Stimulated activated CD4-positive, alpha-beta T cell treated with anti-CD3 and anti-CD28 coated beads, Interleukin-12 subunit alpha, Interleukin-12 subunit beta, amount 100 ng/mL, for 4 hours (primary cell): Measurements from ENCODE around the gene BLOC1S2.
A peak's percentile ranks its signal among the peaks of the same experiment; 100 is the strongest.
"Not testable (repeated sequence)": the region's sequence is repeated elsewhere in the genome, so short reads cannot be mapped to it uniquely, and the experiment has no call there.

ENCODE experiments used
- DNase-seq: peaks from one replicate; pipeline ENCODE4 v3.0.0-alpha.2; 2020

BLOC1S2 gene

DNA sequence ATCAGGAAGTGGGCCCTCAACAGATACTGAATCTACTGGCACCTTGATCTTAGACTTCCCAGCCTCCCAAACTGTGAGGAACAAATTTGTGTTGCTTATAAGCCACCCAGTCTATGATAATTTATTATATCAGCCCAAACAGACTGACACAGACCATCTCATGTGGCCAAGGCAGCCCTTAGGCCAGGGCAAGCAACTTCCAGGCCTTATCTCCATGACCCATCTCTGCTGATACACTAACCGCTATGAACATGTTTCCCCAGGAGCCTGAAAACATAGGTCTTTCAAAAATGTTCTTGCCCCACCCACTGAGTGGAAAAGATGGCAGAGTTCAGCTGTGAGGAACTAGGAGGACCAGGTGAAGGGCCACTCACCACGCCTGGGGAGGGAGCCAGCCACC, 3.2 kb upstream of the BLOC1S2 start:
- no peak for DNase-seq

DNA sequence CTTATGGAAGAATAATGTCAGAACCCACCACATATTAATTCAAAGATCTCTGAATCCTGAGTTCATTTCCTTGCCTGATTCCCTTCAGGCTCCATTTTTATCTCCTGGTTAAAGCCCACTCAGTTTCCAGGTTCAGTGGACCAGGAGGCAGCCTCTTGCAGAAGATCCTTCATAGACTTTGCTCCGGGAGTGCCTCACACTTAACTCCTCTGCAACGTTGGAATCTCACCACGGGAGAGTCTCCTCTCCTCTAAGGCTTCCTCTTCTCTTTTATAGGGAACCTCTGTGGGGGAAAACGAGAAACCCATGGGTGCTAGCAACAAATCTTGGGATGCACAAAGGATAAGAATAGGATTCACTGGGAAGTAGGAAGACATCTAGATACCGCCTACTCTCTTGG, 1.7 kb upstream of the BLOC1S2 start:
- no peak for DNase-seq

DNA sequence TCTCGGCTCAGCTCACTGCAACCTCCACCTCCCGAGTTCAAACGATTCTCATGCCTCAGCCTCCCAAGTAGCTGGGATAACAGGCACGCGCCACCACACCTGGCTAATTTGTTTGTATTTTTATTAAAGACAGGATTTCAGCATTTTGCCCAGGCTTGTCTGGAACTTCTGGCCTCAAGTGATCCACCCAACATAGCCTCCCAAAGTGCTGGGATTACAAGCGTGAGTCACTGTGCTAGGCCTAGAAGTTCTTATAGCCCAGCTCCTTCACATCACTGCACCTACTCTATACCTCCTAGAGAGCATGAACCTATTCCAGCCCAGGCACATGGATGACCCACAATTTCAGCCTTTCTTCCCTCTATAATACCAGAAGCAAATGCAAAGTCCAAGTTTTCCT, 1.3 kb upstream of the BLOC1S2 start:
- no peak for DNase-seq

DNA sequence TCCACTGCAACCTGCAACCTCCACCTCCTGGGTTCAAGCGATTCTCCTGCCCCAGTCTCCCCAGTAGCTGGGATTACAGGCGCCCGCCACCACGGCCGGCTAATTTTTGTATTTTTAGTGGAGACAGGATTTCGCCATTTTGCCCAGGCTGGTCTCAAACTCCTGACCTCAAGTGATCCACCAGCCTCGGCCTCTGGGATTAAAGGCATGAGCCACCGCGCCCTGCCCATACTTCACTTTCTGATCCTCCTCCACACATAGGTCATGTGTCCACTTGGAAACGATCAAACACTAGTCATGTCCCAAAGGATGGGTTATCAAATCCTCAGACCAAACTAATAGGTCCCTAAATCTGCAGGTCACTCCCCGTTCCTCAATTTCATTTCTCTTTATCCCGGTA, 1.2 kb downstream of the BLOC1S2 start:
- DNase-seq = not testable (repeated sequence)

DNA sequence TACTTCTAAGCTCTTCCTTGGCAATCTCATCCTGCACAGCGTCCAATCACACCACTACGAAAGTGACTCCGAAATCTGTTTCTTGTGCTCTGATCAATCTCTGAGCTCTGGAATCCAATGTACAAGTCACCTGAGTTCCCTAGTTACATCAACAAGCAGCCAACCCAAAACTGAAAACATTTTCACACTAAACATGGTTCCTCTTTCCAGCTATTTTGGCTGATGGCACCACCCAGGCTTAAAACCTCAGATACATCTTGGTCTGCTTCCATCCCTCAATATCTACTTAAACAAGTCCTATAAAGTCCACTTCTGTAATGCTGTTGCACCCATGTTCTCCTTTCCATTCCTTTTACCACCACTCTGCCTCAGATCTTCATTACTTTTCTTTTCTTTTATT, 3.6 kb downstream of the BLOC1S2 start:
- DNase-seq = no peak

DNA sequence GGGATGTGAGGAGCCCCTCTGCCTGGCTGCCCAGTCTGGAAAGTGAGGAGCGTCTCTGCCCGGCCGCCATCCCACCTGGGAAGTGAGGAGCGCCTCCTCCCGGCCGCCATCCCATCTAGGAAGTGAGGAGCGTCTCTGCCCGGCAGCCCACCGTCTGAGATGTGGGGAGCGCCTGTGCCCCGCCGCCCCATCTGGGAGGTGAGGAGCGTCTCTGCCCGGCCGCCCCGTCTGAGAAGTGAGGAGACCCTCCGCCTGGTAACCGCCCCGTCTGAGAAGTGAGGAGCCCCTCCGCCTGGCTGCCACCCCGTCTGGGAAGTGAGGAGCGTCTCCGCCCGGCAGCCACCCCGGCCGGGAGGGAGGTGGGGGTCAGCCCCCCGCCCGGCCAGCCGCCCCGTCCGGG, 9.5 kb downstream of the BLOC1S2 start:
- not testable (repeated sequence) for DNase-seq

DNA sequence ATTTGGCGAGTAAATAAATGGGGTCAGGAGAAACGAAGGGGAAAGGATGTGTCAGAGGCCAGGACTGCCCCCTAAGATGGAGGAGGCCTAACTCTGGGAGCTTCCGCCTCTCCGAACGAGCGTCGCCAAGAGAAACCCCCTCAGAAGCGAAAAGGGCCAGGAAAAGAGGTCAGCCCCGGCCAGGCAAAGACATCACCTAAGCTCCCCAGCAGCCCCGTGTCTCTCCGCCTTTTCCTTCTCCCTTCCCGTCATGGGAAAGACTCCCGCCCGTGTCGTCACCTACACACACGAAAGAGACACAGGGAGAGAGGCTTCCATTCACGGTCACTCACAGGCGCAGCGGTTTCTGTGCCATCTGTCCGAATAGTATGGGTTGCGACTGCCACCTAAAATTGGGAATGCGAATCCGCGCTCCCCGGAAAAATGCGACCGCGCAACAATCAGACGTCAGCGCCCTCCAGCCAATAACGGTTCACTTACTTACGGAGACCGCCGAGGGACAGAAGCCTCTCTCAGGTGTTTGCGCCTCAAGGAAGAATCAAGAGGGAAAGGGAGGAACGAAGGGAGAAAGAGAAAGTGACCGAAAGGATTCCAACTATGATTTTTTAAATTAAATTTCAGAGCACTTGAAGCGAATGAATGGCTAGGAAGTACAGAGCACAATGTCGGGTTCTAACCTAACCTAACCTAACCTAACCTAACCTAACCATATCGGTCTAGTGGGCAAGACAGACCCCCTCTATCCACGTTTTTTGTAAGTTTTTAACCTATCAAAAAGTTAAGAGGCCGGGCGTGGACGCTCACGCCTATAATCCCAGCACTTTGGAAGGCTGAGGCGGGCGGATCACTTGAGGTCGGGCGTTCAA, 19.0 kb downstream of the BLOC1S2 start, which contains the start of gene CWF19L1:
Gene CWF19L1 (minus strand): TSS at position 400 of the 866 bp plus-strand sequence. CDS start 45 bp downstream, at position 355.
- DNase-seq = peak; percentile 71

DNA sequence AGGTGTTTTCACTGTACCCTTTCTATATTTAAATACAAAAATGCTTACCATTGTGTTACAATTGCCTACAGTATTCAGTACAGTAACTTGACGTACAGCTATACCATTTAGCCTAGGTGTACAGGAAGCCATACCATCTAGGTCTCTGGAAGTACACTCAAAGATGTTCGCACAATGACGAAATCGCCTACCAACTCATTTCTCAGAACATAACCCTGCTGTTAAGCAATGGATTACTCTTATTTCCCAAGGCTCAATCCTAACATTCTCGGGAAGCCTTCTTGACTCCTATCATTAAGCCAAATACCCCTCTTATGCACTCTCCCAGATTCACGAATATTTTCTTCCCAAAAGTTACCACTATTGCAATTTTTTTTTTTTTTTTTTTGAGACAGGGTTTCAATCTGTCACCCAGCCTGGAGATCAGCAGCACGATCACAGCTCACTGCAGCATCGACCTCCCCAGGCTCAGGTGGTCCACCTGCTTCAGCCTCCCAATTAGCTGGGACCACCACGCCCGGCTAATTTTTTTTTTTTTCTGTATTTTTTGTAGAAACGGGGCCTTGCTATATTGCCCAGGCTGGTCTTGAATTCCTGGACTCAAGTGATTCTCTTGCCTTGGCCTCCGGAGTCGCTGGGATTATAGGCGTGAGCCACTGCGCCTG, 20.5 kb downstream of the BLOC1S2 start:
- DNase-seq = no peak

DNA sequence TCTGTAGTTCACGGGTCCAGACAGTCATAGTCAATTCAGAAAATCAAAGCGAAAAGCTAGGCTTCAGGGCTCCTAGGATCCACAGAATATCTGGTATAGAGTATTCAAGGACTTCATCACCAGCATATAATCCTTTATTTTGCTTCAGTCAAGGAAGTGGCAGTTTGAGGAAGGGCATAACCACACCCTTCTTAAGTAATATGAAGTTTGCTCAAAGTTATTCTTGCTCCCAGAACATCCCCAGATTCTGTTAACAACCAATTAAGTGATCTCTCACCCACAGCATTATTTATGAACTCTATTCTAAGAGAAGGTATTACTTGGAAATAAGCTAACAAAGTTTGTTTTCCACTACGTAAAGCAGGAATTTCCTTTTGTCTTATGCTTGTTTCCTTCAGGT, 32.3 kb downstream of the BLOC1S2 start:
- no peak for DNase-seq

DNA sequence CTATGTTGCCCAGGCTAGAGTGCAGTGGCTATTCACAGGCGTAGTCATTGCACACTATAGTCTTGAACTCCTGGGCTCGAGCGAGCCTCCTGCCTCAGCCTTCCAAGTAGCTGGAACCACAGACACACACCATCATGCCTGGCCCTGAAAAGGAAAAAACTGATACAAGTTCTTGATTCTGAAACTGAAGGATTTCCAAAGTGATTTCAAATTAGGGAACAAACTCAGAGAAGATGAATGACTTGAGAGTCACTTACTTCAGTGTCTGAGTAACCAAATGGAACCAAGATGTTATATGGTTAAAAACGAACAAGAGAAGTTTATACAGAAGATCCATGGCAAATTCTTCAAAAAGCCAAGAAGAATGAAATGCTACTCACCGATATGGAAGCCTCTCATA, 33.4 kb downstream of the BLOC1S2 start:
- DNase-seq = no peak

DNA sequence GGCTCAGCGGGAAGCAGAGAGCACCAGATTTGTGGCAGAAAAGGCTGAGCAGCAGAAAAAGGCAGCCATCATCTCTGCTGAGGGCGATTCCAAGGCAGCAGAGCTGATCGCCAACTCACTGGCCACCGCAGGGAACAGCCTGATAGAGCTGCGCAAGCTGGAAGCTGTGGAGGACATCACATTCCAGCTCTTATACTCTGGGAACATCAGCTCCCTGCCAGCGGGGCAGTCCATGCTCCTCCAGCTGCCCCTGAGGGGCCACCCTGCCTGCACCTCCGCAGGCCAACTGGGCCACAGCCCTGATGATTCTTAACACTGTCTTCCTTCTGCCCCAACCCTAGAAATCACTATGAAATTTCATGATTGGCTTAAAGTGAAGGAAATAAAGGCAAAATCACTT, 37.7 kb downstream of the BLOC1S2 start:
- DNase-seq = no peak

DNA sequence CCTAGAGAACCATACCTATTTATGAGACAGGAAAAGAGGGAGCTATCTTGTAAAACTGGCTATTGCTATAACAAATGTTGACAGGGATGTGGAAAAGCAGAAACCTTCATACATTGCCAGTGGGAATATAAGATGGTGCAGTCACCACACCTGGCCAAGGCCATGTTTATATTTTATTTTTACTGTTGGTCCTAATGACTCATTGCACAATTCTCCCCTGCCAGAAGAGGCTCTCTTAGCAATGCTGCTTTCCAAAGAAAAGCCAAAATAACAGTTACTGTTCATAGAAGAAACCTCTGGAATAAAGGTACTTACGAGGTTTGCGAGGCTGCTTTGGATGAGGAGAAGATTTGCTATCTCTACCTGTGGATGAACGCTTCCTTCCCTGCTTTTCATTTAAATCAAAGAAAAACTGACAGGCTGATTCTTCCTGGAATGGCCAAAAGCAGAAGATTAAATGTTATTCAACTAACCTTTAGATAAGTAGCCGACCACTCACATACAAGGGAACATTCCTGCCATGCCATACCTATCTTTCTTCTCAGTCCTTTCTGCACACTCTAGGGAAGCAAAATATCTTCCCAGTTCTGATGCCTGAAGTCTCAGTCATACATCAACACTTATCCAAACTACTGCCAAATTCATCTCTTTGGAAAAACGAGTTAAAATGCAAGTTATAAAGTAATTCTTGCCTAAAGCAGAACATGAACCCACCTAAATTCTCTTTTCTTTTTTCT, 40.8 kb downstream of the BLOC1S2 start:
- DNase-seq = no peak

DNA sequence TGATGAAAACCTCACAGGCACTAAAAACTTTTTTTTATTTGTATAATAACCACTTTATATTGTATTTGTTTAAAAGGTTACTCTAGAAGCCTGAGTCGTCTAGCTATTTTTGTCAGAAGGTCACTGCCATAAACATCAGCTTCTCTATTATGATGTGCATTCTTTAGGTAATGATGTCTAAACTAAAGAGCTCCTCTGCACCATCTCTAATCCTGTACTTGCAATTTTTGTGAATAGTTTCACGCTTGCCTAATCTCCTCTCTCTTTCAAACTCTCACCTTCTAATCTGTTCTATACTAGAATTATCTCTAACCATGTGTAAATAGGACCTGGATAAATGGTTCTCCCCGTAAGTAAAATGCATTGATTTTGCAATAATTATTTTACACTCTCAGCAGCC, 46.6 kb downstream of the BLOC1S2 start:
- no peak for DNase-seq

DNA sequence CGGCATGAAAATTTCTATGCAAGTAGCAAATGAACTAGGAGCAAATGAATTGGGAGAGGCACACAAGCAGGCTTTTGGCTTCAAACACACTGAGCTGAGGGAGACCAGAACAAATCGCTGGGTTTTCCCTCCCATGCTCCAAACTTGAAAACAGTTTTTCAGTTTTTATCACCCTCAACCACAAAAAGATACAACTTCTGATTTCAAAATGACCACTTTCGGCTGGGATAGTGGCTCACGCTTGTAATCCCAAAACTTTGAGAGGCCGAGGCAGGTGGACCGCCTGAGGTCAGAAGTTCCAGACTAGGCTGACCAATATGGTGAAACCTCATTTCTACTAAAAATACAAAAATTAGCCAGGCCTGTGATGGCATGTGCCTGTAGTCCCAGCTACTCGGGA, 48.1 kb downstream of the BLOC1S2 start:
- DNase-seq = no peak

DNA sequence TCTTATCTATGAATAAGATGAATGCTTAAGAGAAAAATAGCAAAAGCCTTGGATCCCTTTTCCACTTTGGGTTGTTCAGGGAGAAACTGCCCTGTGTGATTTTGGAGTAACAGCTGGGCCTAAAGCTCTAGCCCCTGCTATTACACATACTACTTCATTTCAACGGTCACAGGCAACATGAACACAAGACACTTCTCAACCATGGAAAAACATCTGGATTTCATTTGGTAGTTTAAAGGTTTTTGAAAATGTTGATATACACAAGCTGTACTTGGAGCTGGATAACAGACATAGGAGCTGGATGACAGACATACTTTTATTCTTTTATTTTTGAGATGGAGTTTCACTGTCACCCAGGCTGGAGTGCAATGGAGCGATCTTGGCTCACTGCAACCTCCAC, 54.4 kb downstream of the BLOC1S2 start:
- DNase-seq = no peak

DNA sequence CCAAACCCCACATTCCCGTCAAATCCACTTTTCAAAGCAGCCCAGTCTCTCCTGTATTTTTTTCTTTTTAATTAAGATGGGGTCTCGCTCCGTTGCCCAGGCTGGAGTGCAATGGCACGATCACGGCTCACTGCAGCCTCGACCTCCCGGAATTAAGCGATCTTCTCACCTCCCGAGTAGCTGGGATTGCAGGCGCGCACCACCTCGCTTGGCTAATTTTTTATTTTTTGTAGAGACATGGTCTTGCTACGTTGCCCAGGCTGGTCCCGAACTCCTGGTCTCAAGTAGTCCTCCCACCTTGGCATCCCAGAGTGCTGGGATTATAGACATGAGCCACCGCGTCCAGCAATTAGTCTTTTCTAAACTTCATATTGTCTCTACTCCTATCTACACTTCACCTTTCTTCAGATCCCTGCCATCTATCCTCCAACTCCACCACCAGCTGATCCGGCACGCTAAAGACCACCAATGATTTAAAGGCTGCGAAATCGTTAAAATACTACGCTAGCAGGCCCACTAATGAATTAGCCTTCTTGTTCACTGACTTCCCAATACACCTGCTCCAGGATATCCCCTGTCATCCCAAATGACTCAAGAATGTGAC, 56.6 kb downstream of the BLOC1S2 start:
- DNase-seq = no peak

DNA sequence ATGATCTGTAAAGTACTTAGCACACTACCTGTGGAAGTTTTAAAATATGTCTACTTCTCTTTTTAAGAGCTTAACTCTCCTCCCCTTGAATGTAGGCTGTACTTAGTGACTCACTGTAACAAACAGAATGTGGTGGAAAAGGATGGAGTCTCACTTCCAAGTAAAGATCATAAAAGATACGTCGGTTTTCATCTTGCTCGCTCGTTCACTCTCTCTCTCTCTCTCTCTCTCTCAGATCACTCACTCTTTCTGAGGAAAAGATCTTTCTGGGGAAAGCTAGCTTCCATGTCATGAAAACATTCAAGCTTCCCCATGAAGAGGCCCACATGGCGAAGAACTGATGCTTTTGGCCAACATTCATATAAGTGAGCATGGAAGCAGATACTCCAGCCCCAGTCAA, 62.6 kb downstream of the BLOC1S2 start:
- DNase-seq = no peak
